ENCODE measurements around the gene HNRNPD.
"Not testable (repeated sequence)": the region's sequence is repeated elsewhere in the genome, so short reads cannot be mapped to it uniquely, and the experiment has no call there.

HNRNPD gene

GRCh38 chr4:82372517-82373485 is 990 bp downstream of the HNRNPD start:
- peak; percentile 14 for DNase-seq

GRCh38 chr4:82371497-82371896 is 2.3 kb downstream of the HNRNPD start:
- no peak for DNase-seq

GRCh38 chr4:82367438-82368097 is 6.2 kb downstream of the HNRNPD start:
- no peak for DNase-seq

- not testable (repeated sequence) for DNase-seq
Measured at GRCh38 chr4:82366431-82366830, 7.4 kb downstream of the HNRNPD start.

- no peak for DNase-seq
Measured at GRCh38 chr4:82363896-82364487, 9.8 kb downstream of the HNRNPD start.

GRCh38 chr4:82362565-82362964 is 11.2 kb downstream of the HNRNPD start:
- DNase-seq: no peak

GRCh38 chr4:82360298-82361177 is 13.3 kb downstream of the HNRNPD start:
- DNase-seq: no peak

- no peak for DNase-seq
Measured at GRCh38 chr4:82358847-82359246, 14.9 kb downstream of the HNRNPD start.

GRCh38 chr4:82357640-82358039 is 16.2 kb downstream of the HNRNPD start:
- DNase-seq: no peak

GRCh38 chr4:82354788-82355187 is 19.0 kb downstream of the HNRNPD start:
- no peak for DNase-seq

GRCh38 chr4:82352825-82353366 is 20.9 kb downstream of the HNRNPD start:
- no peak for DNase-seq

- DNase-seq: no peak
Measured at GRCh38 chr4:82352118-82352824, 21.5 kb downstream of the HNRNPD start.

GRCh38 chr4:82346126-82346525 is 27.7 kb downstream of the HNRNPD start:
- no peak for DNase-seq

GRCh38 chr4:82335043-82335442 is 38.7 kb downstream of the HNRNPD start:
- DNase-seq: no peak

GRCh38 chr4:82333641-82334040 is 40.1 kb downstream of the HNRNPD start:
- DNase-seq: not testable (repeated sequence)

GRCh38 chr4:82331814-82332213 is 42.0 kb downstream of the HNRNPD start:
- DNase-seq: no peak

GRCh38 chr4:82320351-82320750 is 53.4 kb downstream of the HNRNPD start:
- no peak for DNase-seq

GRCh38 chr4:82303063-82303462 is 70.7 kb downstream of the HNRNPD start:
- not testable (repeated sequence) for DNase-seq

All from NCI-H526 treated with DMSO at 0.1 percent for 48 hours (cell line).